Vagina (tissue), 2 donors: ENCODE measurements around the gene AMN1.

Experiments used
- POLR2A ChIP-seq, 2 donors: fragments of 450-650 bp; IDR thresholded peaks; one replicate each; pipeline ENCODE4 v1.6.1; 2017; ENCODE audit warnings: antibody characterized with exemption in 2 of 2, mild to moderate bottlenecking in 2 of 2, moderate library complexity in 2 of 2
- TF ChIP-seq, protein P1 (sequence below), 3 experiments: fragments of 450-650 bp in 2 of 3; fragments of 200-600 bp in 1 of 3; sonication (generic) in 1 of 3; IDR thresholded peaks; one replicate each; pipeline ENCODE4 v1.5.1; 2017 to 2019; ENCODE audit warnings: antibody characterized with exemption in 3 of 3, mild to moderate bottlenecking in 2 of 3, moderate library complexity in 2 of 3

DNA sequence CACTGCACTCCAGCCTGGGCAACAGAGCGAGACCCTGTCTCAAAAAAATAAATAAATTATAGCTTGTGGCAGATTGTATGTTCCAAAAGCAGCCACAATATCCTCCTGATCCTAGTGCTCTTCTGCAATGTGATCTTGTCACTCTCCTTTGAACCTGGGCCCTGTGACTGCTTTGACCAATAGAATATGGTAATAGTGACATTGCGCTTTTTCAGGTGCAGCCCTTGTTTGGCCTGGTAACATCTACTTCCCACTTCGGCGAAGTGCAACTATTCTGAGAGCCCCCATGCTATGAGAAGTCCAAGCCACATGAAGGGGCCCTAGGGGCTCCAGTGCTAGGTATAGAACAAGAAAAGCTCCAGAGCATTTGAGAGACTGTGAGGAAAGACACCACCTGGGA is 106.8 kb downstream of the AMN1 start:
- no peak for TF ChIP-seq POLR2A (IDR thresholded peaks at IDR 0.05)
- TF ChIP-seq, protein P1, sequence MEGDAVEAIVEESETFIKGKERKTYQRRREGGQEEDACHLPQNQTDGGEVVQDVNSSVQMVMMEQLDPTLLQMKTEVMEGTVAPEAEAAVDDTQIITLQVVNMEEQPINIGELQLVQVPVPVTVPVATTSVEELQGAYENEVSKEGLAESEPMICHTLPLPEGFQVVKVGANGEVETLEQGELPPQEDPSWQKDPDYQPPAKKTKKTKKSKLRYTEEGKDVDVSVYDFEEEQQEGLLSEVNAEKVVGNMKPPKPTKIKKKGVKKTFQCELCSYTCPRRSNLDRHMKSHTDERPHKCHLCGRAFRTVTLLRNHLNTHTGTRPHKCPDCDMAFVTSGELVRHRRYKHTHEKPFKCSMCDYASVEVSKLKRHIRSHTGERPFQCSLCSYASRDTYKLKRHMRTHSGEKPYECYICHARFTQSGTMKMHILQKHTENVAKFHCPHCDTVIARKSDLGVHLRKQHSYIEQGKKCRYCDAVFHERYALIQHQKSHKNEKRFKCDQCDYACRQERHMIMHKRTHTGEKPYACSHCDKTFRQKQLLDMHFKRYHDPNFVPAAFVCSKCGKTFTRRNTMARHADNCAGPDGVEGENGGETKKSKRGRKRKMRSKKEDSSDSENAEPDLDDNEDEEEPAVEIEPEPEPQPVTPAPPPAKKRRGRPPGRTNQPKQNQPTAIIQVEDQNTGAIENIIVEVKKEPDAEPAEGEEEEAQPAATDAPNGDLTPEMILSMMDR (IDR thresholded peaks at IDR 0.05): no peak
